Activated naive CD8-positive, alpha-beta T cell treated with anti-CD3 and anti-CD28 coated beads, Interleukin-2, amount 50 U/mL, for 24 hours (primary cell): Measurements from ENCODE around the gene ARMS2.

Source experiments
- ATAC-seq: fragments of 150-1000 bp; cut with Tn5 transposase; one replicate; pipeline ENCODE4 v1.10.0; 2021
- DNase-seq: peaks from one replicate; pipeline ENCODE4 v3.0.0; 2021
- H3K27ac Mint-ChIP-seq: one replicate; pipeline ENCODE4 v1.8.0; 2021; ENCODE audit warnings: mild to moderate bottlenecking, mixed read lengths
- H3K27me3 Mint-ChIP-seq: one replicate; pipeline ENCODE4 v1.8.0; 2021; ENCODE audit warnings: mixed read lengths
- H3K36me3 Mint-ChIP-seq: one replicate; pipeline ENCODE4 v1.8.0; 2021; ENCODE audit warnings: low read depth, mixed read lengths
- H3K4me1 Mint-ChIP-seq: one replicate; pipeline ENCODE4 v1.8.0; 2021; ENCODE audit warnings: mixed read lengths
- H3K4me3 Mint-ChIP-seq: one replicate; pipeline ENCODE4 v1.8.0; 2021; ENCODE audit warnings: mild to moderate bottlenecking, moderate library complexity, mixed read lengths
- H3K9me3 Mint-ChIP-seq: one replicate; pipeline ENCODE4 v1.8.0; 2021; ENCODE audit warnings: mixed read lengths

Gene ARMS2

GRCh38 chr10:122473116-122473515 lies 18.7 kb downstream of the ARMS2 start:
- H3K27me3 Mint-ChIP-seq: peaks cover 18% of the 10 kb centered on the region
- H3K9me3 Mint-ChIP-seq: no peaks in the 10 kb centered on the region
- no peak overlapping the region for H3K4me3 Mint-ChIP-seq
- no peaks in the 10 kb centered on the region for H3K36me3 Mint-ChIP-seq
- no peak overlapping the region for H3K27ac Mint-ChIP-seq
- no peak for ATAC-seq
- DNase-seq: no peak
- H3K4me1 Mint-ChIP-seq: peaks cover 5% of the 10 kb centered on the region

- Mint-ChIP-seq H3K4me3 (no peak overlapping the region), H3K27me3 (peaks cover 19% of the 10 kb centered on the region), H3K4me1 (peaks cover 5% of the 10 kb centered on the region), H3K9me3 (no peaks in the 10 kb centered on the region), H3K27ac (no peak overlapping the region), H3K36me3 (no peaks in the 10 kb centered on the region)
- DNase-seq (no peak), ATAC-seq (no peak)
These were observed 19.8 kb downstream of the ARMS2 start for GRCh38 chr10:122474131-122474818.

GRCh38 chr10:122475100-122475499 lies 20.6 kb downstream of the ARMS2 start:
- peaks cover 14% of the 10 kb centered on the region for H3K27me3 Mint-ChIP-seq

GRCh38 chr10:122475591-122476332 lies 21.3 kb downstream of the ARMS2 start:
- H3K36me3 Mint-ChIP-seq: no peaks in the 10 kb centered on the region
- ATAC-seq: no peak
- H3K27ac Mint-ChIP-seq: no peak overlapping the region
- H3K4me3 Mint-ChIP-seq: no peak overlapping the region
- H3K9me3 Mint-ChIP-seq: no peaks in the 10 kb centered on the region
- peaks cover 5% of the 10 kb centered on the region for H3K4me1 Mint-ChIP-seq
- H3K27me3 Mint-ChIP-seq: peaks cover 13% of the 10 kb centered on the region
- no peak for DNase-seq

More at GRCh38 chr10:122475100-122475499, 20.6 kb downstream of the ARMS2 start:
- Mint-ChIP-seq H3K4me1 (peaks cover 5% of the 10 kb centered on the region), H3K4me3 (no peak overlapping the region), H3K36me3 (no peaks in the 10 kb centered on the region), H3K9me3 (no peaks in the 10 kb centered on the region), H3K27ac (no peak overlapping the region)
- DNase-seq (no peak), ATAC-seq (no peak)

GRCh38 chr10:122476333-122476695 lies 21.9 kb downstream of the ARMS2 start:
- H3K27ac Mint-ChIP-seq: no peak overlapping the region
- ATAC-seq (no peak), DNase-seq (no peak)
- H3K4me3 Mint-ChIP-seq: no peak overlapping the region
- H3K27me3 Mint-ChIP-seq: peaks cover 9% of the 10 kb centered on the region
- H3K9me3 Mint-ChIP-seq: no peaks in the 10 kb centered on the region
- no peaks in the 10 kb centered on the region for H3K36me3 Mint-ChIP-seq
- H3K4me1 Mint-ChIP-seq: peaks cover 5% of the 10 kb centered on the region

GRCh38 chr10:122477436-122477835 lies 23.0 kb downstream of the ARMS2 start:
- H3K36me3 Mint-ChIP-seq: no peaks in the 10 kb centered on the region
- DNase-seq (no peak), ATAC-seq (no peak)
- no peak overlapping the region for H3K4me3 Mint-ChIP-seq
- peaks cover 5% of the 10 kb centered on the region for H3K4me1 Mint-ChIP-seq
- peaks cover 9% of the 10 kb centered on the region for H3K27me3 Mint-ChIP-seq
- no peak overlapping the region for H3K27ac Mint-ChIP-seq
- peaks cover 4% of the 10 kb centered on the region for H3K9me3 Mint-ChIP-seq

GRCh38 chr10:122478971-122479370 lies 24.5 kb downstream of the ARMS2 start:
- H3K27ac Mint-ChIP-seq: no peak overlapping the region
- DNase-seq (no peak), ATAC-seq (no peak)
- peaks cover 5% of the 10 kb centered on the region for H3K4me1 Mint-ChIP-seq
- peaks cover 4% of the 10 kb centered on the region for H3K9me3 Mint-ChIP-seq
- H3K36me3 Mint-ChIP-seq: no peaks in the 10 kb centered on the region
- H3K4me3 Mint-ChIP-seq: no peak overlapping the region
- H3K27me3 Mint-ChIP-seq: peaks cover 9% of the 10 kb centered on the region

- Mint-ChIP-seq H3K4me3 (no peak overlapping the region), H3K27ac (no peak overlapping the region), H3K27me3 (peaks cover 4% of the 10 kb centered on the region), H3K36me3 (no peaks in the 10 kb centered on the region), H3K4me1 (no peaks in the 10 kb centered on the region), H3K9me3 (peaks cover 4% of the 10 kb centered on the region)
- DNase-seq (no peak), ATAC-seq (no peak)
These were observed 25.8 kb downstream of the ARMS2 start for GRCh38 chr10:122480146-122480833.

- H3K4me3 Mint-ChIP-seq: no peak overlapping the region
- H3K27me3 Mint-ChIP-seq: peaks cover 4% of the 10 kb centered on the region
- H3K9me3 Mint-ChIP-seq: peaks cover 4% of the 10 kb centered on the region
- no peaks in the 10 kb centered on the region for H3K36me3 Mint-ChIP-seq
- no peak for DNase-seq
- no peak for ATAC-seq
- no peaks in the 10 kb centered on the region for H3K4me1 Mint-ChIP-seq
- no peak overlapping the region for H3K27ac Mint-ChIP-seq
These were observed 27.0 kb downstream of the ARMS2 start for GRCh38 chr10:122481296-122482056.

- no peak overlapping the region for H3K4me3 Mint-ChIP-seq
- ATAC-seq (no peak), DNase-seq (no peak)
- no peaks in the 10 kb centered on the region for H3K36me3 Mint-ChIP-seq
- H3K9me3 Mint-ChIP-seq: peaks cover 4% of the 10 kb centered on the region
- peaks cover 3% of the 10 kb centered on the region for H3K27me3 Mint-ChIP-seq
- H3K4me1 Mint-ChIP-seq: no peaks in the 10 kb centered on the region
- no peak overlapping the region for H3K27ac Mint-ChIP-seq
These were observed 30.0 kb downstream of the ARMS2 start for GRCh38 chr10:122484276-122485060.

GRCh38 chr10:122485670-122486069 lies 31.2 kb downstream of the ARMS2 start:
- Mint-ChIP-seq H3K4me1 (peaks cover 3% of the 10 kb centered on the region), H3K27ac (no peak overlapping the region), H3K36me3 (no peaks in the 10 kb centered on the region), H3K27me3 (peaks cover 3% of the 10 kb centered on the region), H3K9me3 (peaks cover 4% of the 10 kb centered on the region), H3K4me3 (no peak overlapping the region)
- no peak for ATAC-seq
- no peak for DNase-seq

- ATAC-seq (no peak), DNase-seq (no peak)
- H3K36me3 Mint-ChIP-seq: no peaks in the 10 kb centered on the region
- H3K27me3 Mint-ChIP-seq: peaks cover 3% of the 10 kb centered on the region
- H3K4me3 Mint-ChIP-seq: no peak overlapping the region
- H3K4me1 Mint-ChIP-seq: peaks cover 11% of the 10 kb centered on the region
- H3K27ac Mint-ChIP-seq: no peak overlapping the region
- peaks cover 3% of the 10 kb centered on the region for H3K9me3 Mint-ChIP-seq
These were observed 32.1 kb downstream of the ARMS2 start for GRCh38 chr10:122486406-122487080.

GRCh38 chr10:122487174-122487765 lies 32.8 kb downstream of the ARMS2 start:
- peaks cover 3% of the 10 kb centered on the region for H3K27me3 Mint-ChIP-seq
- no peak for DNase-seq
- H3K27ac Mint-ChIP-seq: no peak overlapping the region
- H3K4me3 Mint-ChIP-seq: no peak overlapping the region
- no peaks in the 10 kb centered on the region for H3K9me3 Mint-ChIP-seq
- H3K36me3 Mint-ChIP-seq: no peaks in the 10 kb centered on the region
- peaks cover 15% of the 10 kb centered on the region for H3K4me1 Mint-ChIP-seq
- no peak for ATAC-seq
